ENCODE results near the gene SPINT4.

The SPINT4 gene

DNA sequence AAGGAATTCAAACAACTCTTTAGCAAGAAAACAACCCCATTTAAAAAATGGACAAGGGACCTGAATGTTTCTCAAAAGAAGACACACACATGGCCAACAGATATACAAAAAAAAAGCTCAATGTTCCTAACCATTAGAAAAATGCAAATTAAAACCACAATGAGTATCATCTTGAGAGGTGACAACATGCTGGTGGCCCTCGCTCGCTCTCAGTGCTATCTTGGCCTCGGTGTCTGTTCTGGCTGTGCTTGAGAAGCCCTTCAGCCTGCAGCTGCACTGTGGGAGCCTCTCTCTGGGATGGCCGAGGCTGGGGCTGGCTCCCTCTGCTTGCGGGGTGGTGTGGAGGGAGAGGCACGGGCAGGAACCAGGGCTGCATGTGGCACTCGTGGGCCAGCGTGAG, 13.4 kb downstream of the SPINT4 start (continued):
- TF ChIP-seq, protein P1, sequence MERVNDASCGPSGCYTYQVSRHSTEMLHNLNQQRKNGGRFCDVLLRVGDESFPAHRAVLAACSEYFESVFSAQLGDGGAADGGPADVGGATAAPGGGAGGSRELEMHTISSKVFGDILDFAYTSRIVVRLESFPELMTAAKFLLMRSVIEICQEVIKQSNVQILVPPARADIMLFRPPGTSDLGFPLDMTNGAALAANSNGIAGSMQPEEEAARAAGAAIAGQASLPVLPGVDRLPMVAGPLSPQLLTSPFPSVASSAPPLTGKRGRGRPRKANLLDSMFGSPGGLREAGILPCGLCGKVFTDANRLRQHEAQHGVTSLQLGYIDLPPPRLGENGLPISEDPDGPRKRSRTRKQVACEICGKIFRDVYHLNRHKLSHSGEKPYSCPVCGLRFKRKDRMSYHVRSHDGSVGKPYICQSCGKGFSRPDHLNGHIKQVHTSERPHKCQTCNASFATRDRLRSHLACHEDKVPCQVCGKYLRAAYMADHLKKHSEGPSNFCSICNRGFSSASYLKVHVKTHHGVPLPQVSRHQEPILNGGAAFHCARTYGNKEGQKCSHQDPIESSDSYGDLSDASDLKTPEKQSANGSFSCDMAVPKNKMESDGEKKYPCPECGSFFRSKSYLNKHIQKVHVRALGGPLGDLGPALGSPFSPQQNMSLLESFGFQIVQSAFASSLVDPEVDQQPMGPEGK (CRISPR knock-in tag; IDR thresholded peaks at IDR 0.05; ENCODE audit: borderline replicate concordance), result no peak
- TF ChIP-seq RARB (CRISPR knock-in tag; IDR thresholded peaks at IDR 0.05), result no peak

DNA sequence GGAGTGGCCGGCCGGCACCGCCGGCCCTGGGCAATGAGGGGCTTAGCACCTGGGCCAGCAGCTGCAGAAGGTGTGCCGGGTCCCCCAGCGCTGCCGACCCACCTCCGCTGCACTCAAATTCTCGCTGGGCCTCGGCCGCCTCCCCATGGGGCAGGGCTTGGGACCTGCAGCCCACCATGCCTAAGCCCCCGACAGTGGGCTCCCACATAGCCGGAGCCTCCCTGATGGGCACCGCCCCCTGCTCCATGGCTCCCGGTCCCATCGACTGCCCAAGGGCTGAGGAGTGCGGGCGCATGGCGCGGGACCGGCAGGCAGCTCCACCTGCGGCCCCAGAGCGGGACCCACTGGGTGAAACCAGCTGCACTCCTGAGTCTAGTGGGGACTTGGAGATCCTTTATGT, 13.8 kb downstream of the SPINT4 start:
- no peak for ATAC-seq
- TF ChIP-seq, protein P1 (CRISPR knock-in tag; IDR thresholded peaks at IDR 0.05; ENCODE audit: borderline replicate concordance), result no peak
- TF ChIP-seq RARB (CRISPR knock-in tag; IDR thresholded peaks at IDR 0.05) (no peak), ZNF565 (CRISPR knock-in tag; conservative IDR thresholded peaks at IDR 0.05; ENCODE audit: low read depth) (no peak), ESRRG (CRISPR knock-in tag; IDR thresholded peaks at IDR 0.05) (no peak), TCF4 (CRISPR knock-in tag; IDR thresholded peaks at IDR 0.05; ENCODE audit: borderline replicate concordance) (no peak), OSR1 (CRISPR knock-in tag; IDR thresholded peaks at IDR 0.05) (no peak)
- TF ChIP-seq, protein P2, sequence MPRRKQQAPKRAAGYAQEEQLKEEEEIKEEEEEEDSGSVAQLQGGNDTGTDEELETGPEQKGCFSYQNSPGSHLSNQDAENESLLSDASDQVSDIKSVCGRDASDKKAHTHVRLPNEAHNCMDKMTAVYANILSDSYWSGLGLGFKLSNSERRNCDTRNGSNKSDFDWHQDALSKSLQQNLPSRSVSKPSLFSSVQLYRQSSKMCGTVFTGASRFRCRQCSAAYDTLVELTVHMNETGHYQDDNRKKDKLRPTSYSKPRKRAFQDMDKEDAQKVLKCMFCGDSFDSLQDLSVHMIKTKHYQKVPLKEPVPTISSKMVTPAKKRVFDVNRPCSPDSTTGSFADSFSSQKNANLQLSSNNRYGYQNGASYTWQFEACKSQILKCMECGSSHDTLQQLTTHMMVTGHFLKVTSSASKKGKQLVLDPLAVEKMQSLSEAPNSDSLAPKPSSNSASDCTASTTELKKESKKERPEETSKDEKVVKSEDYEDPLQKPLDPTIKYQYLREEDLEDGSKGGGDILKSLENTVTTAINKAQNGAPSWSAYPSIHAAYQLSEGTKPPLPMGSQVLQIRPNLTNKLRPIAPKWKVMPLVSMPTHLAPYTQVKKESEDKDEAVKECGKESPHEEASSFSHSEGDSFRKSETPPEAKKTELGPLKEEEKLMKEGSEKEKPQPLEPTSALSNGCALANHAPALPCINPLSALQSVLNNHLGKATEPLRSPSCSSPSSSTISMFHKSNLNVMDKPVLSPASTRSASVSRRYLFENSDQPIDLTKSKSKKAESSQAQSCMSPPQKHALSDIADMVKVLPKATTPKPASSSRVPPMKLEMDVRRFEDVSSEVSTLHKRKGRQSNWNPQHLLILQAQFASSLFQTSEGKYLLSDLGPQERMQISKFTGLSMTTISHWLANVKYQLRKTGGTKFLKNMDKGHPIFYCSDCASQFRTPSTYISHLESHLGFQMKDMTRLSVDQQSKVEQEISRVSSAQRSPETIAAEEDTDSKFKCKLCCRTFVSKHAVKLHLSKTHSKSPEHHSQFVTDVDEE (CRISPR knock-in tag; IDR thresholded peaks at IDR 0.05), result no peak
- TF ChIP-seq, protein P3, sequence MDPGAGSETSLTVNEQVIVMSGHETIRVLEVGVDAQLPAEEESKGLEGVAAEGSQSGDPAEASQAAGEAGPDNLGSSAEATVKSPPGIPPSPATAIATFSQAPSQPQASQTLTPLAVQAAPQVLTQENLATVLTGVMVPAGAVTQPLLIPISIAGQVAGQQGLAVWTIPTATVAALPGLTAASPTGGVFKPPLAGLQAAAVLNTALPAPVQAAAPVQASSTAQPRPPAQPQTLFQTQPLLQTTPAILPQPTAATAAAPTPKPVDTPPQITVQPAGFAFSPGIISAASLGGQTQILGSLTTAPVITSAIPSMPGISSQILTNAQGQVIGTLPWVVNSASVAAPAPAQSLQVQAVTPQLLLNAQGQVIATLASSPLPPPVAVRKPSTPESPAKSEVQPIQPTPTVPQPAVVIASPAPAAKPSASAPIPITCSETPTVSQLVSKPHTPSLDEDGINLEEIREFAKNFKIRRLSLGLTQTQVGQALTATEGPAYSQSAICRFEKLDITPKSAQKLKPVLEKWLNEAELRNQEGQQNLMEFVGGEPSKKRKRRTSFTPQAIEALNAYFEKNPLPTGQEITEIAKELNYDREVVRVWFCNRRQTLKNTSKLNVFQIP (CRISPR knock-in tag; IDR thresholded peaks at IDR 0.05; ENCODE audit: borderline replicate concordance, low read depth), result no peak
- TF ChIP-seq, protein P4, sequence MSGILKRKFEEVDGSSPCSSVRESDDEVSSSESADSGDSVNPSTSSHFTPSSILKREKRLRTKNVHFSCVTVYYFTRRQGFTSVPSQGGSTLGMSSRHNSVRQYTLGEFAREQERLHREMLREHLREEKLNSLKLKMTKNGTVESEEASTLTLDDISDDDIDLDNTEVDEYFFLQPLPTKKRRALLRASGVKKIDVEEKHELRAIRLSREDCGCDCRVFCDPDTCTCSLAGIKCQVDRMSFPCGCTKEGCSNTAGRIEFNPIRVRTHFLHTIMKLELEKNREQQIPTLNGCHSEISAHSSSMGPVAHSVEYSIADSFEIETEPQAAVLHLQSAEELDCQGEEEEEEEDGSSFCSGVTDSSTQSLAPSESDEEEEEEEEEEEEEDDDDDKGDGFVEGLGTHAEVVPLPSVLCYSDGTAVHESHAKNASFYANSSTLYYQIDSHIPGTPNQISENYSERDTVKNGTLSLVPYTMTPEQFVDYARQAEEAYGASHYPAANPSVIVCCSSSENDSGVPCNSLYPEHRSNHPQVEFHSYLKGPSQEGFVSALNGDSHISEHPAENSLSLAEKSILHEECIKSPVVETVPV (CRISPR knock-in tag; IDR thresholded peaks at IDR 0.05), result no peak

DNA sequence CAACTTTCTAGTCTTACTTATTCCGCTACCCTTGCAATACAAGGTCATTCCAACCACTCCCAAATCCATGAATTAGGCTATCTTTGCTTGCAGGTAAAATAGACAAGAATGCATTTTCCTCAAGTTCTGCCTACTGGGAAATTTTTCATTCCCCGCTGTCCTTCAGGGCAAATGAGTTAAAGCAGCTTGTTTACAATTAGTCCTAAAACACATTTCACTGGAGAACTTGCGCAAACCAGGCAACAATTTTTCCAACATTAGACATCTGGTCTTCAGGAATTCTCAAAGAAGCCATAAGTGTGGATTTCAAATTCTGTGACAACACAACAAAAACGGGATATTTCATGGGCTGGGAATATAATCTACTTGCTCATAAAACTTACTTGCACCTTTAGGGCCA, 20.4 kb downstream of the SPINT4 start:
- TF ChIP-seq GLIS3 (CRISPR knock-in tag; IDR thresholded peaks at IDR 0.05), result no peak
- TF ChIP-seq, protein P3 (CRISPR knock-in tag; IDR thresholded peaks at IDR 0.05; ENCODE audit: borderline replicate concordance, low read depth), result no peak
- no peak for TF ChIP-seq ISL1 (CRISPR knock-in tag; IDR thresholded peaks at IDR 0.05)
- no peak for TF ChIP-seq ZC3H10 (CRISPR knock-in tag; IDR thresholded peaks at IDR 0.05)
- no peak for TF ChIP-seq TOX (CRISPR knock-in tag; IDR thresholded peaks at IDR 0.05; ENCODE audit: borderline replicate concordance)
- TF ChIP-seq SNAI2 (CRISPR knock-in tag; IDR thresholded peaks at IDR 0.05), result no peak
- no peak for TF ChIP-seq BACH2 (CRISPR knock-in tag; IDR thresholded peaks at IDR 0.05; ENCODE audit: borderline replicate concordance)
- TF ChIP-seq ZNF70 (CRISPR knock-in tag; IDR thresholded peaks at IDR 0.05), result no peak
- TF ChIP-seq, protein P4 (CRISPR knock-in tag; IDR thresholded peaks at IDR 0.05), result no peak
- TF ChIP-seq, protein P1 (CRISPR knock-in tag; IDR thresholded peaks at IDR 0.05; ENCODE audit: borderline replicate concordance), result no peak
- TF ChIP-seq PPARA (CRISPR knock-in tag; IDR thresholded peaks at IDR 0.05; ENCODE audit: borderline replicate concordance), result no peak
- TF ChIP-seq TCF4 (CRISPR knock-in tag; IDR thresholded peaks at IDR 0.05; ENCODE audit: borderline replicate concordance), result no peak
- no peak for TF ChIP-seq ZNF8 (CRISPR knock-in tag; IDR thresholded peaks at IDR 0.05)
- no peak for TF ChIP-seq ZNF565 (CRISPR knock-in tag; conservative IDR thresholded peaks at IDR 0.05; ENCODE audit: low read depth)
- TF ChIP-seq OSR1 (CRISPR knock-in tag; IDR thresholded peaks at IDR 0.05), result no peak
- no peak for TF ChIP-seq ESRRG (CRISPR knock-in tag; IDR thresholded peaks at IDR 0.05)
- TF ChIP-seq ZFP3 (CRISPR knock-in tag; IDR thresholded peaks at IDR 0.05), result no peak
- TF ChIP-seq RARB (CRISPR knock-in tag; IDR thresholded peaks at IDR 0.05), result no peak
- no peak for ATAC-seq
